Measurements from ENCODE around the gene KMO.

- no peak for TF ChIP-seq POLR2AphosphoS5 (IDR thresholded peaks at IDR 0.05; ENCODE audit: low read depth, low read length)
- TF ChIP-seq GABPA (IDR thresholded peaks at IDR 0.05; ENCODE audit: borderline replicate concordance, insufficient read depth, low read length): no peak
- TF ChIP-seq JUN (IDR thresholded peaks at IDR 0.05; ENCODE audit: low read depth, low read length): no peak
- no peak for TF ChIP-seq CTCF (IDR thresholded peaks at IDR 0.05; ENCODE audit: control extremely low read depth in 1 of 3, insufficient read depth in 1 of 3, low read depth in 1 of 3, low read length in 3 of 3)
- TF ChIP-seq TAF1 (IDR thresholded peaks at IDR 0.05; ENCODE audit: low read depth, low read length): no peak
Measured at GRCh38 chr1:241560146-241560848, 28.1 kb downstream of the KMO start.
